ENCODE data around the gene PIK3R1.
A peak's percentile ranks its signal among the peaks of the same experiment; 100 is the strongest.
"Not testable (repeated sequence)": the region's sequence is repeated elsewhere in the genome, so short reads cannot be mapped to it uniquely, and the experiment has no call there.

The PIK3R1 gene

DNA sequence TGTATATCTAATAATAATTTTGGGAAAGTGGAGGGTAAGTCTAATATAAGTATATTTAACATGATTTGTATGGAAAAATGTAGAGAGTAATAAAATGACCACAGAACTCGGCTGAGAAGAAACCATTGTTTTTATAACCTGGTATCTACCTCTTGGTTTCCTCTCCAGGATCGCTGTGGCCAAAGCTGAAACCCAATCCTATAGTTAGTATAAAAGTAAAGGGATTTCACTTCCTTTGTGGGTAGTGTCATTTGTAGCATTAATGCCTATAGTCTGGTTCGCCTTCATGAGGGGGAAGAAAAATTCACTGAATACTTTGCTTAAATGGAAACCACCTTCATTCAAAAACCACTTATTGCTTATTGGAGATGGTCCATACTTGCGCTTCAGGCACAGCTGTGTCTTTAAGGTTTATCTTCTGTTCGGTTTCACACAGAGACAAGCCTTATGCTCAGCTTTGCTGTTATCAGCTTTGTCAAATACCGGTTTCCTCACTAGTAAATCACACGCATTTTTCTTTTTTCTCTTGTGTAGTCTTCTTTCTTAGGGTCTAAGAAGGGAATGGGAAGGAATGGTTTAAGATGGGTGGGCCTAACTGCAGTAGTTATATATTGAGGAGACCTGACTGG is 12.1 kb downstream of the PIK3R1 start:
- DNase-seq = no peak

DNA sequence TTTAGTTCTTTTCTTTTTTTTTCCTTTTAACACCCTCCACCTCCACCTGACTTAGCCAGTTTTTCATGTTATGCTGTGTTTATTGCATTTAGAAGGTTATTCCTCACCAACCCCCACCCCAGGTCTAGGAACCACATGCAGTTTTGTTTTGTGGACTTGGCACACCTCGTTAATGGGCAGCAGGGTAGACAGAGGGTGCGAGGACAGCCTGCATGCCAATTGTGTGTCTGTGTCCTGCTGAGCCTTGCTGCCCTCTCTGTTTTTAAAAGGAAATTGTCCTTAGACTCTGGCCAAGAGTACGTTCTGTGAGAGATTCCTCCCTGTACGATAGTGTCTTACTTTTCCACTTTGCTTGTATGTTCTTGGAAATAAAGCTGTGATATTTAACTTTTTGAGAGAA is 13.9 kb downstream of the PIK3R1 start:
- DNase-seq = no peak

DNA sequence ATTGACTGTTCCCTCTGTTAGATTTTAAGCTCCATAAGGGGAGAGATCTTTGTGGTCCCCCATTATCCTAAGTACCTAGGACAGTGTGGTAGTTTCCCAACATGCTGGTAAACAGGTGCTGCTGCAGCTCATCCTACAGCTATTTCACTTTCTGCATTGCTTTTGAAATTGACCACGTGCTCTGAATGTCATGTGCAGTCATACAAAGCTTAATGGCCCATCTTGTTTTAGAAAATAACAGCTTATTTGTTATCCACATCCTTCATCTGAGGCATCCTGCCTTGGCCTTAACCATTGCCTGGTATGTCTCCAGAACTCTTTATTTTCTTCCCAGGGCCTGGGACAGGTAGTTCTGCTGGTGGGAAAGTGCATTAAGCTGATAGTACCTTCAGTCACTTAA is 14.7 kb downstream of the PIK3R1 start:
- DNase-seq = no peak

DNA sequence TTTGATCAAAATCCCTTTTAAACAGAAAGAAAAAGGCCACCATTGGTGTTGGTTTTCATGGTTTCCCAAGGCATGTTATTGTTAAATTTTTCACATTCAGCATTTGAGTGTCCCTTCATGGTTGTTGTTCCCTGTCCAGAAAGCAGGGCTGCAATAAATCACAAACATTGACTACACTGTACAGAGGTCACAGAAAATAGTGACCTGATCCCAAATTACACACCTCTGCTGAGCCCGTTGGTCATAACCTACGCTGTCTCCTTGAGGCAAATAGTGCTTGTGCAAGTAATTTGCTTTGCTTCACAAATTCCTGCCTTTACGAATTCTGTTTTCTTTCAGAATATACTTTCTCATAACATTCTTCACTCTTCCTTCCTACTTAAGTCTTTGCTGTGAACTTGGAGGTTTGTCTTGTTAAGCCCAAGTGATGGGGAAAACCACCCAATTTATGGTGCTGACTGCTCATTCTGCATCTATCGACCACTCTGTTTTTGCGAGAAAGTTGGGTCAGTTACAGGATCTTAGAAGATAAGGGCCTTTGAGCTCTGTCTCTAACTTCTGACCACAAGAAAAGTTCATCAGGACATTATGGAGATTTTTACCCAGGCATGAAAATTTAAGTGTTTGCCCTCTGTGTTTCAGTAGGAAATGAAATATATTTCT is 16.0 kb downstream of the PIK3R1 start:
- no peak for DNase-seq

DNA sequence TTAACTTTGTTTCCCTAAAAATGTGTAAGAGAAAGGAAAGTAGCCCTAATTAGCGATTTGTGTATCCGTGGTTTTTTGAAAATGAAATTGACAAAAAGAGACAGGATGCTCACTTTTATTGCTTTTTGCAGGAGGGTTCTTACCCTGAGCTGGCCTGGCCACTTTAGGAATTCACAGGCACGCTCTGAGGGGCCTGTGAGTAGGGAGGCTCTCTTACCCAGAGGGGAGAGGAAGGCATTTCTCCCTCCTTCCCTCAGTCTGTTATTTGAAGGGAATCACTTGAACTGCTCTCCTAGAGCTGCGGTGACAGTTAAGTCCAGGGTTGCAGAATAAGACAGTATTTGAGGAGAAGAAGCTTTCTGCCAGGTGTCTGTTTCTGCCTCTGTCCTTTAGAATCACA is 16.7 kb downstream of the PIK3R1 start:
- no peak for DNase-seq

DNA sequence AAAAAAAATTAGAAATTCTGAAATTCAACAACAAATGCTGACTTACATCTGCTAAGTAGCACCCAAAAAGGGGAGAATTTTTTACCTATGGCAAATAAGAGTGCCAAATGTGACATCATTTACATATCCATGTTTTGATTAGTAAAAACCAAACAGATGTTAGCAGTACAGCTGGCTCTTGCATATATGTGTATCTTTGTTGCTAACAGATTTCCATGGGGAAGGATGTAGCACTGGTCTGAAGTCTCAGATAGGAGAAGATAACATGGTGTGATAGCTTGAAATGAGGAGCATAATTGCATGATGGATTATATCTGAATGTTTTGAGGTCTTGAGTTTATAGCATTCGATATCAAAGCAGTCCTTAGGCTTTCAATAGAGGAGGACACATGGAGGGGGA is 17.5 kb downstream of the PIK3R1 start:
- no peak for DNase-seq

DNA sequence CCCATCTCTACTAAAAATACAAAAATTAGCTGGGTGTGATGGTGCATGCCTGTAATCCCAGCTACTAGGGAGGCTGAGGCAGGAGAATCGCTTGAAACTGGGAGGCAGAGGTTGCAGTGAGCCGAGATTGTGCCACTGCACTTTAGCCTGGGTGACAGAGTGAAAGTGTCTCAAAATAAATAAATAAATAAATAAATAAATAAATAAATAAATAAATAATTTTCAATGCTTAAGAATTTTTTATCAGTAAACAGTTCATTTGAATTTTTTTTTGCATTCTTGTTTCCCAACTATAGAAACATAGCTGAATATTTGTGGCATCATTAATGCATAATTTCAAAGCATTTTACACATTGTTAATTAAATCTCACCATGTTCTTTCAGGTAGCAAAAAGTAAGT is 19.7 kb downstream of the PIK3R1 start:
- DNase-seq = not testable (repeated sequence)

DNA sequence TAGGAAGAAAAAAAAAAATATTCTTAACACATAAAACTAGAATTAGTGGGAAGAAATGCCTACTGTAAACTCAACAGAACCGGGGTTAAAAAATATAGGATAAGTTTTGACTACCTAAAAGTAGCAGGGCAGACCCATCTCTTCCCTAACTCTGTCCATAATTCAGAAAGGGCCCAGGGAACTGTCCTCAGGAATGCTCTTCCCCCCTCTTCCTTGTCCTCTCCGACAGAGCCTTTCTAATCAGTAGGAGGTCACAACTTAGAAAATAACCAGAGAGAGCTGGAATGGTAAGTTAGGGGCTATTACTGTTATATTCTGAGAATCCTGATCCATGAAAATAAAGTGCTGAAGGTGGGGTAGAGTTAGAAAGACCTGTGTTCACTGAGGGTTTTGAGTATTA is 22.2 kb downstream of the PIK3R1 start:
- no peak for DNase-seq

DNA sequence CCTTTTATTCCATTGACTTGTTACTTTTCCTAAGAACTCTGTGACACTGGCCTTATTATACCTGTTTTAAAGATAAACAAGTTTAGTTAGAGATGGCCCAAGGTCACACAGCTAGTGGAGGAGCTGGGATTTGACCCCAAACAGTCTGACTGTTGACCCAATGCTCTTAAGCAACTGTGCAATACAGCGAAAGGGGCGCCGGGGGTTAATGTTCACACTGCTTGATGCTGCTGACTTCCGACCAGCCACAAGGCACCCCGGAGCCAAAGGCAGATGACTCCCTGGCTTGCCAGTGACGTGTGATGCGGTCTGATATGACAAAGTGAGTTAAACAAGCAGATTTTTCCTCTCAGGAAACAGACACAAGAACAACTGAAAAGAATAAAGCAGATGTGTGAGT is 23.9 kb downstream of the PIK3R1 start:
- DNase-seq = peak; percentile 75 to 83

DNA sequence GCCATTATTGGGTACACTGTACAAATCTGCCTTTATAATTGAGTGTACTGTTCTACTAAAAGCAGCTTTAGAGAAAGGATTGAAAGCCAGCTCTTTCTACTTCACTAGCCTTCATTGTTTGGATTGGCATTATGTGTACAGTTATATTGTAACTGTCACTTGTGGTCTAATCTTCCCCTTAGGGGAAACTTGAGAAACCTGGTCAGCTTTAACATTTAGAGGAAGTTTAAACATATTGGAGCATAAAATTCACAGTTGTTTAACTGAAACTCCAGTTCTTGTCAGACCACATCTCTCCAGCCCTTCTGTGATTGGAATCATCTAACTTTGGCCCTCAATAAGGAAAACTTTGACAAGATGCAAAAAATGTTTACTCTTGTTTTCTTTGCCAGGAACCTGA is 24.6 kb downstream of the PIK3R1 start:
- no peak for DNase-seq

DNA sequence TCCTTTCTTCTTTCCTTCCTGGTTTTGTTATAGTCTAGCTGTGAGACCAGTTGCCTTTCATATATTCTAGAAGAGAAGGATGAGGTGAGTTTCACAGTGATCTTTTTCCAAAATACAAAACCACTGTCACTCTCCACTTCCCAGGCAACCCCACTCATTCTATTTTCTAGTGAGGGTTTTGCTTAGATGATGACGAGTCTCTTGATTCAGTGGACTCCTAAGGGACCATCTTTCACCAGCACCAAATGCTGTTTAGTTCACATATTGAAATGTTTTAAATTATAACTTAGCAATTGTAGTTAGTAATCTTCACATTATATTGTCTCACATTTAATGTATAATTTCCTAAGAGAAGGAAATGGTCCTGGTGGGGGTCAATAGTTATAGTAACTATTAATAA is 25.2 kb downstream of the PIK3R1 start:
- DNase-seq = no peak

DNA sequence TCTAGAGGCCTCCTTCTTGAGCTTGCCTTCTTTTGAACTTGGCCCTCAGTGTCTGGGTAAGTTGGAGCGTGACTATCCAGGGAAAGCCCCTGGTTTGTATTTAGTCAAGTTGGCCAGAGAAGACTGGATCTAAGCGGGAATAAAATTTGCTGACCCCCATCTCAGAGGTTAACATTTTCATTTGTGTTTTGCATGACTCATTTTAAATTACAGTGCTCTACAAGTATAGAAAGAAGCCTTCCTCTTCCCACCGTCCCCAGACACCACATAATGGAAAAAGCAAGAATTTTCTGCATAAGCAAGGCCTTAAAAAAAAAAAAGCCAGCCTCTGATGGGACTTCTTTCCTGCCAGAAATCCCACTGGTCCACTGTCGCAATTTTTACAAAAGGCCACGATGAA is 27.2 kb downstream of the PIK3R1 start:
- DNase-seq = no peak

DNA sequence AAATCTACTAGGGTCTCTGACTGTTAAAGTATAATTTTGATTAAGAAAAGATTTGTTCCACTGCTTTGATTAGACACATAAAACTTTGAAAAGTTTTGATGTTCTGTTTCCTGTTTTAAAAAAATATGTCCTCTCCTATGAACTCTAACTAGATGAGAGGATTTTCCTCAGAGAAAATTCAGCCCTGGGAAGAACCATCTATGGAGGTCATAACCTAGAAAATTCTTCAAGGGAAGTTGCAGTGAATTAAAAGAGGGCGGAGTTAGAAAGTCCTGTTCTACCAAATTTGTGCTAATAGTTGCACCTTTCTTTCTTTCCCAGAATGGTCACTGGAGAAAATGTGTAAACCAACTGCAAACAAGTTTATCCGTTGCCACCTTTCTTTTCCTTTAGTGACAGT is 27.7 kb downstream of the PIK3R1 start:
- no peak for DNase-seq

DNA sequence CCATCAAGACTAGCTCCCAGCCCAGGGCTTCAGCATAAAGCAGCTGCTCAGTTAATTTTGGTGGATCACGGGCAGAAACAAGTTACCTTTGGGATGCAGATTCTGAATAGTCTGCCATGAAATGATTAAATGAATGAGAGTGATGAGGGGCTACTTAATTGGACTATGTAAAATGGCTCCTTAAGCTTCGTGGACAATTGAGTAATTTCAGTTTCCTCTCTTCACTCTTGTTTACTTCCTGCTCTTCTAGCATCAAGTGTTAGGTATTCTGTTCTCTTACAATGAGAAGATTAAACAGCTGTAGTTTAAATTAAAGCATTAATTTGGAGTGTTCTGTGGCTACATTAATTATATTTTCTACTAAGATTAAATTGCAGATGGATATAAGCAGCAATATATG is 28.1 kb downstream of the PIK3R1 start:
- no peak for DNase-seq

DNA sequence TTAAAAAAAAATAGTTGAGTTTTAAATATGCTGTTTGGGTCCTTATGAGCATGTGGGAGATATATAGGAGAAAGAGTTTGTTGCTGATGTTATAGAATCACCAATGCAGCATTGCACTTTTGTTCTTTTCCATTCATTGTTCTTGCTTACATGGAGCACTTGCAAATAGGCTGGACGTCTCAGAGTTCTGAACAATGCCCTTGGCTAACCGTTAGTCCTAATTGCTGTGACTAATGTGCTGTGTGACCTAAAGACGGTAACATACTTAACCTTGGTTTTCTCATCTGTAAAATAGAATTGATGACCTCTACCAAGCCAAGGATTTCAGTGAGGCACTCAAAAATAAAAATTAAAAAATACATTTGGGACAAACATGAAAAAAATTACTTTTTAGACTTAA is 29.8 kb downstream of the PIK3R1 start:
- DNase-seq = no peak

DNA sequence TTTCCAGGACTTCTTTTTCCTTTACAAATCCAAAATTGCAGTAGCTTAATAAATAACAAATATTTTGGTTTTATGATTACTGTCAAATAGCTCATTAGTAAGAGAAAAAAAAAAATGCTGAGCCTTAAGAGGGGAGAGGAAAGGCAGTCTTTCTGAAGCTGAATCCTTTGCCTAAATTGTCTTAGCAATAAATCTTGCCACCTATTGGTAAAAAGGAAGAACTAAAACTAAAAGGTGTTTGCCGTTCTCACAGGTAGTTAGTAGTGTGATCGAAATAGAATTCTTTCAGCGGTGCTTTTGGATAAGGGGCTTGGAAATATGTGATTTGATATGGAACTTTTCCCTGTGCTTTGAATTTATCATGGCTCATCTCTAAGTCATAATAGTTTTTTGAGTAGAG is 31.2 kb downstream of the PIK3R1 start:
- no peak for DNase-seq

DNA sequence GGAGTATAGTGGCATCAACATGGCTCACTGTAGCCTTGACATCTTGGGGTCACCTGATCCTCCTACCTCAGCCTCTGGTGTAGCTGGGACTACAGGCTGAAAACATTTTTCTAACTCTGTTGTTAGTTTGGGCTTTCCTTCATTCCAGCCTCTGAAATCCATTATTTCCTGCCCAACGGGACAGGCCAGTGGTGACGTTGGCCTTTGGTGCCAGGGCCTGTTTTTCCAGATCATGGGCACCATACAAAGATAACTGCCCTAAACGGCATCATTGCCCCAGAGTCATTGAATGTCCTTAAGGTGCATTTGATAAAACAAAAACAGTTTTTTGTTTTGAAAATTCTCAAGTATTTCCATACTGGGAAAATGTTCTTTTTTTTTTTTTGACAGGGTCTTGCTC is 32.1 kb downstream of the PIK3R1 start:
- no peak for DNase-seq

DNA sequence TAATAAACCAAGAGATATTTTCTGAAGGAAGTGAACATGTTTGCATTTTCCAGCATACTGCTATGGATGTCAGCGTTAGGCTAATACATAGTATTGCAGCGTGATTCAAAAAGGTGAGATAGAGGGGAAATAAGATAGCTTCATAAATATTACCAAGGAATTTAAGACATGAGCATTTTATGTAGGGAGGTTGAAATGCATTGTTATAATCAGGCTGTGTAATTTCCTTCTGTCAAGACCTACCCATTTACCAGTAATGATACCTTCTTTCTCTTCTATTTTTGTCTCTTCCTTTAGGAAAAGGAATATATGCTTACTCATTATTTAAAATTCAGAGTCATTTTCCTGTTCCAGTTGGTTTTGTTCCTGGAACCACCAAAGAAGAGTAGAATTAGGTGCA is 33.3 kb downstream of the PIK3R1 start:
- DNase-seq = no peak

DNA sequence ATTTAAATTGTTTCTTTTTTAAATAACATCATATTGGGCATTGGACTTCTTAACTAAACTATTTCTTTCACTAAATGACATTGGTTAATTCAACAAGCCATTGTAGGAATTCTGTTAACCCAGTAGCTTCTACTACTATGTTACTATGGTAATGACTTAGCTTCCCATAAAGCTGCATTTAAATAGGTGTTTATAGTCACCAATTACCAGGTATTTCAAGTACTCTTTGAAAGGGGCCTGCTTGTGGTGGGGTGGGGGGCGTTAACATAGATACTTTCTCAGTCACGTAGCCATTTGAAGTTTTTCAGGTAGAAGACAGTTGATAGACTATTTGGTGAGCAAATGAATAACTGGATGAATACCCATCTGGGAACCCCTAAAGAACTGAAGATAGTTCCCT is 34.0 kb downstream of the PIK3R1 start:
- no peak for DNase-seq

DNA sequence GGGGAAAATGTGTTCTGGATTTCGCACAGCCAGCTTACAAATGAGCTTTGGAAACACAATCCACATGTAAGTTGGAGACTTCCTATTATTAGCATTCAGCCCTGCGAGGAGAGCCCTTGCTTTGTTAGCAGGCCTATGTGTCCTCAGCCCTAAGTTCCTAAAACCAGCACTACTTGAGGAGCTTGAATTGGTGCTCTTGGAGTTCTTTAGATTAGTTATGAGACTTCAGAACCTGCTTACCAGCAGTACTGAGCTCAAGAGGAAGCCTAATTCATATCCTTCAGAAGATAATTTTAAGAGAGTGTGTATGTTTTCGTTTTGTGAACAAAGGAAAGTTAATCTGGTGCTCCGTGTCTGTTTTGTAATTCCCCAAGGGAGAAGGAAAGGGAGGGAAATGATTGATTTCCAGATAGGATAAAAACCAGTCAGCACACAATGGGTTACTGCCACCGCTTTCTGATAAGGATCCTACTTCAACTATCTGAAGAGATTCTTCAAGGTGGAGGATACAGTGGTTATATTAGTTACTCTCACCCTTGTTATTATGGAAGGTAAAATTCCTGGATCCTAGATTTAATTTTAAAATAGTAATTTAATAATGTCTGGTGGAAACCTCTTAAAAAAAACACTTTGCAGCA is 35.2 kb downstream of the PIK3R1 start:
- no peak for DNase-seq

DNA sequence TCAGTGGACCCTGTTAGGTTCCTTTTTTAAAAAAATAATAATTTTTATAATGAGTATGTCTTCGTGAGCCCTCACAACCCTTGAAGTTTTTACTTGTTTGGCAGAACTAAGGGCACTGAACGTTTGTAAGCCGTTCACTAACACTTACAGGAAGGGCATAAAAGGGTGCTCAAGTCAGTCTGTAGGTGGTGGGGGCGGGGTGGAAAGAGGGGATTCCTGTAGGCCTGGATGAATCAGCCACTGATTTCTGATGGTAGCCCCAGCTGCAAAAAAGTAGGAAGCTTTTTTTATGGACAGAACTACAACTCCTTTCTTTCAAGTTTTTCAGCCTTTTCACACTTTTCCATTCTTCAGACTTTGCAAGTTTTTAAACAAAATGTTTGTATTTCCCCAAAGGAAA is 35.8 kb downstream of the PIK3R1 start:
- peak; percentile 70 to 76 for DNase-seq

DNA sequence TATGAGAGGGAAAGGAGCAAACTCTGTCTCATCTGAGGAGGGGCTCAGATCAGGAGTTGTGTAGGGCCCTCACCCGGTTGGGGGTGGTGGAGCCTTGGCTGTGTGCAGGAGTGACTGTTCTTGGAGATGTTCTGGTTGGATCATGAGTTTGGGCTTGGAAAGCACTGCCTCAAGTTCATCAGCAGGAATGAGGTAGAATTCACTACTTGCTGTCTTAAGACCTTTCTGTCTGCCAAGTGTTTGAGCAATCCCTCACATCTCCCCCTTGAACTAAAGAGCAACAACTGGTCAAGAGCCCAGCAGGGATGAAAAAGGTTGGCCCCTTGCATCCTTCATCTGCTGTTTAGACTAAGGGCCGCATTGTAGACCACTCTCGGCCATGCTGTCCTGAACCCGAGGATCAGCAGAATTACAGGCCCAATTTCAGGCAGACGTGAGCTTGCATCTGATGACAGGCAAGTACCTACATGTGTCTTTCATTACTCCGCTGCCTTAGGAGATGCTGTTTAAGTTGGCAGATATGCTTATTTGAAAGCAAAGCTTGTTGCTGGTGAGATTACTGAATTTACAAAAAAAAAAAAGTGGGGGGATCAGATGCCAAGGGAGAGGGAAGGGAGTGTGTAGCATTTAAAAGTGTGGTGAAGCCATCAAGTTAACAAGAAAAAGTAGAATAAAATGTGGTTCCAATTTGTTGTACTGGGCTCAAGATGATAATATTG is 36.4 kb downstream of the PIK3R1 start:
- DNase-seq = no peak

DNA sequence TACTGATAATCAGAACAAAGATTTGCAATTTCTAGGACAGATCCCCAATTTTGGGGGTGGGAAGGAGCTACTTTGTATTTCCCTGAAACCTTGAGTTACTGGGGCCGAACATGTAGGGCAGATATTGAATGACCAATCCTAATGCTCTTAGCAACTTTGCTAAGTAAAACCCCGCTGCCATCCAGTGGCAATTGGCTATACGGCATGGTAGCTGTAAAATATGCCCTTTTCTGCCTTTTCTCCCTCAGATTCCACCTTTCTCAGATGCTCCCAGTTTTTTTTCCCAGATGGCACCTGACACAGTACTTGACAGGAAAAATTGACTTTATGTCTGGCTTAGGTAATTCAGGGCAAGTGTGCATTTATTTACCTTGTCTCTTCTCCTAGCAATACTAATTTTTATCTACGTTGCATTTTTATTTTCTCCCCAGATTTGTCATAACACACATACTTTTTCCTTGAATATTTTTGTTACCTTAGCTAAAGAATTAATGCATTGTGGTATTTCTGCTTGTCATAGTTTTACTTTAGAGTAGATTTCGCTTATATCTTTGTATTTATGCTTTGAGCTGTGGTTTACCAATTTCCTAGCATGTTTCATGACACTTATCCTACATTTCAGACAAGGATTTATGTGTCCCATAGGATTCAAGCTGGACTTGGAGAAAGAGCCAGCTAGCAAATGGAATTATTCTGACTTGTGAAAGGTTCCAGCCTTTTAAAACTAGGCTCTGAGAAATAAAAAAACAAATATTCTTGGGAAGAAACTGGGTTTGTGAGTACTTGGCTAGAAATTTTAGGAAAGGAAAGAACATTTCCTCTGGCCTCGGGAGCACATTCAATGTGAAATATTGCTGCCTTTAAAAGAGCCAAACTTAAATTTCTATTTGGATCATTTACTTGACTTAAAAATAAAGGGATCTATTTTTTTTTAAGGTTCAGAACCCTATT is 37.4 kb downstream of the PIK3R1 start:
- peak; percentile 42 to 59 for DNase-seq
